ENCODE data around the gene LUC7L2.
"Not testable (repeated sequence)": the region's sequence is repeated elsewhere in the genome, so short reads cannot be mapped to it uniquely, and the experiment has no call there.

The LUC7L2 gene

GRCh38 chr7:139403601-139404000 is 43.9 kb downstream of the LUC7L2 start:
- no peaks in the 10 kb centered on the region for H3K27me3 ChIP-seq
- H3K4me1 ChIP-seq, result no peaks in the 10 kb centered on the region
- no peaks in the 10 kb centered on the region for H3K9me3 ChIP-seq
- DNase-seq, result no peak
- H3K36me3 ChIP-seq, result peaks cover 87% of the 10 kb centered on the region
- no peak overlapping the region for H3K4me3 ChIP-seq (ENCODE audit: low read depth, low read length)
- TF ChIP-seq, protein P1, sequence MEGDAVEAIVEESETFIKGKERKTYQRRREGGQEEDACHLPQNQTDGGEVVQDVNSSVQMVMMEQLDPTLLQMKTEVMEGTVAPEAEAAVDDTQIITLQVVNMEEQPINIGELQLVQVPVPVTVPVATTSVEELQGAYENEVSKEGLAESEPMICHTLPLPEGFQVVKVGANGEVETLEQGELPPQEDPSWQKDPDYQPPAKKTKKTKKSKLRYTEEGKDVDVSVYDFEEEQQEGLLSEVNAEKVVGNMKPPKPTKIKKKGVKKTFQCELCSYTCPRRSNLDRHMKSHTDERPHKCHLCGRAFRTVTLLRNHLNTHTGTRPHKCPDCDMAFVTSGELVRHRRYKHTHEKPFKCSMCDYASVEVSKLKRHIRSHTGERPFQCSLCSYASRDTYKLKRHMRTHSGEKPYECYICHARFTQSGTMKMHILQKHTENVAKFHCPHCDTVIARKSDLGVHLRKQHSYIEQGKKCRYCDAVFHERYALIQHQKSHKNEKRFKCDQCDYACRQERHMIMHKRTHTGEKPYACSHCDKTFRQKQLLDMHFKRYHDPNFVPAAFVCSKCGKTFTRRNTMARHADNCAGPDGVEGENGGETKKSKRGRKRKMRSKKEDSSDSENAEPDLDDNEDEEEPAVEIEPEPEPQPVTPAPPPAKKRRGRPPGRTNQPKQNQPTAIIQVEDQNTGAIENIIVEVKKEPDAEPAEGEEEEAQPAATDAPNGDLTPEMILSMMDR (IDR thresholded peaks at IDR 0.05; ENCODE audit: low read depth, low read length), result no peak

- no peaks in the 10 kb centered on the region for H3K4me1 ChIP-seq
- H3K4me3 ChIP-seq (ENCODE audit: low read depth, low read length), result no peak overlapping the region
- H3K9me3 ChIP-seq, result no peaks in the 10 kb centered on the region
- DNase-seq, result no peak
- no peaks in the 10 kb centered on the region for H3K27me3 ChIP-seq
- H3K36me3 ChIP-seq, result peaks cover 87% of the 10 kb centered on the region
- TF ChIP-seq, protein P1 (IDR thresholded peaks at IDR 0.05; ENCODE audit: low read depth, low read length), result no peak
Measured at GRCh38 chr7:139407555-139407954, 47.9 kb downstream of the LUC7L2 start.

DNA sequence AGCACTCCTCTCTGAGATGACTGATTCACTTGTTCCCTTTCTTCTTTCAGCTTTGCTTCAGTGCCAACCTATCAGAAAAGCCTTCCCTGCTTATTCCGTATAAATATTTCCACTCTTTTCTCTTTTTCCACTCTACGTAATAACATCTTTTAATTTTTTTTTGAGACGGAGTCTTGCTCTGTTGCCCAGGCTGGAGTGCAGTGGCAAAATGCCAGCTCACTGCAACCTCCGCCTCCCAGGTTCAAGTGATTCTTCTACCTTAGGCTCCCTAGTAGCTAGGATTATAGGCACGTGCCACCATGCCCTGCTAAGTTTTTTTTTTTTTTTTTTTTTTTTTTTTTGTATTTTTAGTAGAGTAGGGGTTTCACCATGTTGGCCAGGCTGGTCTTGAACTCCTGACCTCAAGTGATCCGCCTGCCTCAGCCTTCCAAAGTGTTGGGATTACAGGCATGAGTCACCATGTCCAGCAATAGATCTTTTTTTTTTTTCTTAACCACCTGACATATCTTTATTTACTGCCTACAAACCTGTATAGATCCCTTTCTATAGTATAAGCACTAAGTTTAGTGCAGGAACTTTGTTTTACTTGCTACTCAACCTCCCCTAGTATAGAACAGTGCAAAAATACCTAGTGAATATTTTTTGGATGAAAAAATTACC is 55.2 kb downstream of the LUC7L2 start:
- not testable (repeated sequence) for H3K9me3 ChIP-seq; DNase-seq; H3K27me3 ChIP-seq; H3K4me1 ChIP-seq; H3K4me3 ChIP-seq (ENCODE audit: low read depth, low read length)
- H3K36me3 ChIP-seq, result peaks cover 82% of the 10 kb centered on the region

DNA sequence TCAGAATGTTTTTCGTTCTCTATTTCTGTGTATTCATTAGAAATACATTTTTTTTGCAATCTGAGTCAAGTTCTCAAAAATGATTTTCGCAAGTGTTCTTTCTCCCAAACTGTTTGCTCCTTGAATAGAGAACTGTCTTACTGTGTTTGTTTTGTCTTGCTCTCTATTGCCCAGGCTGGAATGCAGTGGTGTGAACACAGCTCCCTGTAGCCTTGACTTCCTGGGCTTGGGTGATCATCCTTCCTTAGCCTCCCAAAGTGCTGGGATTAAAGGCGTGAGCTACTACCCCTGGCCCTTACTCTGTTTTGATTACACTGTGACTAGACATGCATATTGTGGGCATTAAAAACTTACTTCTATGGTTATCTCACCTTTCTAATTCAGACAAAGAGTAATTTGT is 56.7 kb downstream of the LUC7L2 start:
- DNase-seq, result no peak
- Histone ChIP-seq H3K27me3 (no peaks in the 10 kb centered on the region), H3K9me3 (no peaks in the 10 kb centered on the region), H3K36me3 (peaks cover 86% of the 10 kb centered on the region), H3K4me3 (ENCODE audit: low read depth, low read length) (no peak overlapping the region), H3K4me1 (no peaks in the 10 kb centered on the region; the same call in 1 of the 2 replicates)
- TF ChIP-seq, protein P1 (IDR thresholded peaks at IDR 0.05; ENCODE audit: low read depth, low read length), result no peak

DNA sequence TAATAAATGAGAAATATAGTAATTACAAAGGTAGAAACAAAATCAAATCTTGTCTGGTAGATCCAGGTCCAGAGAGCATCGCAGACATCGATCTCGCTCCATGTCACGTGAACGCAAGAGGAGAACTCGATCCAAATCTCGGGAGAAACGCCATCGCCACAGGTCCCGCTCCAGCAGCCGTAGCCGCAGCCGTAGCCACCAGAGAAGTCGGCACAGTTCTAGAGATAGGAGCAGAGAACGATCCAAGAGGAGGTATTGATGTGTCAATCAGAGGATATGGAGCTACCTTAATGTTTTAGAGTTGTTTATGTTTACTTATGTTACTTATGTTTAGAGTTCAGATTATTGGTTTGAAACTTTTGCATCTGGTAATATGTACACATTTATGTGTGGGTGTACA is 57.8 kb downstream of the LUC7L2 start:
- DNase-seq, result no peak
- Histone ChIP-seq H3K27me3 (no peaks in the 10 kb centered on the region), H3K36me3 (peaks cover 85% of the 10 kb centered on the region)

DNA sequence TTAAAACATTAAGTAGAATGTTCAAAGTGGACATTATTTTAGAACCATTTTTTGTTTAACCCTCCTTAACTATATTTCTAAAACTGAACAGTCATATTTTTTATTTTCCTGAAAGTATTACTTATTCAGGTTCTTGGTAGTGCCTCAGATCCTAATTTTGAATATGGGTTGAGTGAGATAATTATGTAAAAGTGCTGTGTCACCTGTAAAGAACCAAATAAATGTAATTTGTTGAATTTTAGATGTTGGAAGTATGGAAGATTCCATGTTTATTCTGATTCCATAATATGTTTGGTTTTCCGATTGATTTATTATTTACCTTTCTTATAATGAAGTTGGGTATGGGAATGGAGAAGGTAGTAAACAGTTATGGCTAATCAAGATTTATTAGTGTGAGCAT is 61.4 kb downstream of the LUC7L2 start:
- no peak overlapping the region for H3K4me3 ChIP-seq (ENCODE audit: low read depth, low read length)
- no peaks in the 10 kb centered on the region for H3K9me3 ChIP-seq
- TF ChIP-seq, protein P1 (IDR thresholded peaks at IDR 0.05; ENCODE audit: low read depth, low read length), result no peak
- no peaks in the 10 kb centered on the region for H3K27me3 ChIP-seq
- DNase-seq, result no peak
- H3K36me3 ChIP-seq, result peaks cover 68% of the 10 kb centered on the region
- peaks cover 12% of the 10 kb centered on the region for H3K4me1 ChIP-seq

More for the DNA sequence above, 57.8 kb downstream of the LUC7L2 start:
- no peak overlapping the region for H3K4me3 ChIP-seq (ENCODE audit: low read depth, low read length)
- H3K9me3 ChIP-seq, result no peaks in the 10 kb centered on the region
- TF ChIP-seq, protein P1 (IDR thresholded peaks at IDR 0.05; ENCODE audit: low read depth, low read length), result no peak
- H3K4me1 ChIP-seq, result peaks cover 10% of the 10 kb centered on the region

Measured in BE2C (cell line).